Stomach (tissue), 9 donors: ENCODE measurements around the gene CARMIL1. TPM values are rescaled to one million over a fixed set of nuclear protein-coding genes. Genes with fewer than 3 reads are reported as not detected.

Source experiments
- DNase-seq, 2 donors: peaks; one replicate each; pipeline versions ENCODE4 v3.0.0 to v3.0.0-alpha.2; 2013 to 2019
- H3K27ac ChIP-seq, 5 donors: fragments of 200-600 bp in 4 of 5; sonication (generic) in 4 of 5; one replicate each; pipeline ENCODE4 v1.5.1; 2013 to 2019; ENCODE audit warnings: mild to moderate bottlenecking in 1 of 5, moderate library complexity in 1 of 5
- H3K27me3 ChIP-seq, 3 donors: fragments of 200-600 bp; sonication (generic); one replicate each; pipeline ENCODE4 v1.5.1; 2017 to 2019; ENCODE audit warnings: mixed run types in 1 of 3
- H3K36me3 ChIP-seq, 4 donors: fragments of 200-600 bp; sonication (generic); 1 replicate in 3 of 4; 2 replicates in 1 of 4; pipeline ENCODE4 v1.5.1; 2016 to 2019
- H3K4me1 ChIP-seq, 4 donors: fragments of 200-600 bp; sonication (generic); one replicate each; pipeline ENCODE4 v1.5.1; 2016 to 2019
- H3K4me3 ChIP-seq, 4 donors: fragments of 200-600 bp; sonication (generic) in 3 of 4; one replicate each; pipeline ENCODE4 v1.5.1; 2016 to 2019; ENCODE audit warnings: mild to moderate bottlenecking in 1 of 4
- H3K9me3 ChIP-seq, 4 donors: fragments of 200-600 bp; sonication (generic); one replicate each; pipeline ENCODE4 v1.5.1; 2016 to 2019
- EP300 ChIP-seq: sonication (generic); formaldehyde crosslinking; IDR thresholded peaks from one replicate; pipeline ENCODE4 v1.6.1; 2017; ENCODE audit warnings: antibody characterized with exemption
- POLR2A ChIP-seq, 4 donors: fragments of 450-650 bp; IDR thresholded peaks; one replicate each; pipeline ENCODE4 v1.6.1; 2016; ENCODE audit warnings: antibody characterized with exemption in 4 of 4, control low read depth in 2 of 4, mild to moderate bottlenecking in 1 of 4, moderate library complexity in 1 of 4
- POLR2AphosphoS5 ChIP-seq, 3 donors: sonication (generic); formaldehyde crosslinking; IDR thresholded peaks; one replicate each; pipeline ENCODE4 v1.6.1; 2016; ENCODE audit warnings: antibody characterized with exemption in 3 of 3
- WGBS, 5 donors: extraction: QIAGEN DNeasy Blood & Tissue Kit in 3 of 5; methylation state at CpG; one replicate each; pipeline versions ENCODE4 v1.1.5 to v1.1.7; 2013 to 2018; 5-methylcytosine and 5-hydroxymethylcytosine counted together
- intact Hi-C: fragments of 100-400 bp; cut with DNase I; formaldehyde crosslinking; loops from one replicate; pipeline ENCODE4 v1.15.1; 2023; ENCODE audit warnings: low total_unique reads
- polyA plus RNA-seq, 3 donors: library from polyadenylated mRNA; stranded (reverse); fragments of 200-250 nt; gene quantifications; one replicate each; pipeline ENCODE4 v1.2.3, GENCODE V29; 2013
- total RNA-seq, 5 donors: library from RNA; depleted of rRNA; stranded (reverse); fragments of >200 nt; gene quantifications; one replicate each; pipeline versions ENCODE4 v1.1.0 to v1.2.3, GENCODE V29; 2014 to 2016
- TF ChIP-seq, protein P1 (sequence below), 7 experiments: fragments of 450-650 bp in 4 of 7; fragments of 200-600 bp in 3 of 7; sonication (generic) in 3 of 7; IDR thresholded peaks; one replicate each; pipeline ENCODE4 v1.5.1; 2016 to 2019; ENCODE audit warnings: antibody characterized with exemption in 7 of 7, control low read depth in 2 of 7, mild to moderate bottlenecking in 1 of 7
- donor health status: healthy with polysubstance abuse.
- donor health status: Bipolar disorder and iron deficiency.
- donor health status: healthy.

CARMIL1 gene
- total and polyA plus RNA-seq, 8 donors = 10.5 to 42.7 (median 14.9) TPM

DNA sequence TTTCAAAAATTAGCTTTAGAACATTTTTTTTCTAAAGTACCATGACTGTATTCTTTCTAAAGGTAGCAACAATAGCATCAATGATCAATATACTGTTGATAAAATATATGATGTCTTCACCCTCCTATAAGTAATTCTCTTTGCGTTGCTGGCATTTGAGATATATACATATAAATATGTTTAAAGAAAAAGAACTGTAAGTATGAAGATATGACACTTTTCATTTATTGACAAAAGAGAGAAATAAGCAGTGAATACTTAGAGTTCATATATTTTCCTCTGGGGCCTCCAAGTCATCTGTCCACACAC is 323.5 kb downstream of the CARMIL1 start:
- Histone ChIP-seq H3K9me3 (no peaks in the 10 kb centered on the region), H3K27me3 (no peaks in the 10 kb centered on the region), H3K27ac (no peak overlapping the region), H3K36me3 (peaks cover 0 to 34% (median 18%) of the 10 kb centered on the region in 4 donors), H3K4me3 (no peak overlapping the region), H3K4me1 (no peaks in the 10 kb centered on the region)
- TF ChIP-seq, protein P1, sequence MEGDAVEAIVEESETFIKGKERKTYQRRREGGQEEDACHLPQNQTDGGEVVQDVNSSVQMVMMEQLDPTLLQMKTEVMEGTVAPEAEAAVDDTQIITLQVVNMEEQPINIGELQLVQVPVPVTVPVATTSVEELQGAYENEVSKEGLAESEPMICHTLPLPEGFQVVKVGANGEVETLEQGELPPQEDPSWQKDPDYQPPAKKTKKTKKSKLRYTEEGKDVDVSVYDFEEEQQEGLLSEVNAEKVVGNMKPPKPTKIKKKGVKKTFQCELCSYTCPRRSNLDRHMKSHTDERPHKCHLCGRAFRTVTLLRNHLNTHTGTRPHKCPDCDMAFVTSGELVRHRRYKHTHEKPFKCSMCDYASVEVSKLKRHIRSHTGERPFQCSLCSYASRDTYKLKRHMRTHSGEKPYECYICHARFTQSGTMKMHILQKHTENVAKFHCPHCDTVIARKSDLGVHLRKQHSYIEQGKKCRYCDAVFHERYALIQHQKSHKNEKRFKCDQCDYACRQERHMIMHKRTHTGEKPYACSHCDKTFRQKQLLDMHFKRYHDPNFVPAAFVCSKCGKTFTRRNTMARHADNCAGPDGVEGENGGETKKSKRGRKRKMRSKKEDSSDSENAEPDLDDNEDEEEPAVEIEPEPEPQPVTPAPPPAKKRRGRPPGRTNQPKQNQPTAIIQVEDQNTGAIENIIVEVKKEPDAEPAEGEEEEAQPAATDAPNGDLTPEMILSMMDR (IDR thresholded peaks at IDR 0.05) = peak in 1 of 7 experiments; percentile 11
- TF ChIP-seq EP300 (no peak), POLR2A (IDR thresholded peaks at IDR 0.05) (no peak), POLR2AphosphoS5 (IDR thresholded peaks at IDR 0.05) (no peak)
- 95 to 100% (median 97%) methylated on average over 1 of the region's 1 CpG for WGBS, 5 donors
- intact Hi-C loops = no loop called here
- DNase-seq = no peak

DNA sequence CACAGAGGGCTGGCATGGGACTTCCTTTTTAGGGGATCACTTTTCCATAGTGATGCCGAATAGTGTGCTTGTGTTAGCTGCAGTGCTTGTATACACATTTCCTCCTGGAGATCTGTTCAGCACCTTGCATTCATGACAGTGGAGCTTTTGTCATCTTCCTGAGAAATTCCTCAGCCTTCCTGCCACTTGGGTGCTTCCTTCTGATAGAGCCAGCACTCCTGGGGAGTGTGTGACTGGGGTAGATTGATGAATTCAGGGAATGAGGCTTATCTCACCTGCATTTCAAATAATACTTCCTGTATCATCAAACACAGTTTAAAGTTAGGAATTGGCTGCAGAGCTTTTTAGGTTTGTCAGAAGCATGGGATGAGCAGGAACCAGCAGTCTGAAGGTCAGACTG is 324.1 kb downstream of the CARMIL1 start:
- Histone ChIP-seq H3K36me3 (peaks cover 0 to 34% (median 18%) of the 10 kb centered on the region in 4 donors), H3K4me3 (no peak overlapping the region), H3K9me3 (no peaks in the 10 kb centered on the region), H3K27ac (no peak overlapping the region), H3K4me1 (no peaks in the 10 kb centered on the region), H3K27me3 (no peaks in the 10 kb centered on the region)
- TF ChIP-seq POLR2A (IDR thresholded peaks at IDR 0.05) = no peak
- no peak for TF ChIP-seq POLR2AphosphoS5 (IDR thresholded peaks at IDR 0.05)
- no peak for TF ChIP-seq EP300
- TF ChIP-seq, protein P1 (IDR thresholded peaks at IDR 0.05) = no peak
- no peak for DNase-seq
- intact Hi-C loops = no loop called here
- WGBS, 5 donors = 88 to 100% (median 92%) methylated on average over 1 of the region's 1 CpG

DNA sequence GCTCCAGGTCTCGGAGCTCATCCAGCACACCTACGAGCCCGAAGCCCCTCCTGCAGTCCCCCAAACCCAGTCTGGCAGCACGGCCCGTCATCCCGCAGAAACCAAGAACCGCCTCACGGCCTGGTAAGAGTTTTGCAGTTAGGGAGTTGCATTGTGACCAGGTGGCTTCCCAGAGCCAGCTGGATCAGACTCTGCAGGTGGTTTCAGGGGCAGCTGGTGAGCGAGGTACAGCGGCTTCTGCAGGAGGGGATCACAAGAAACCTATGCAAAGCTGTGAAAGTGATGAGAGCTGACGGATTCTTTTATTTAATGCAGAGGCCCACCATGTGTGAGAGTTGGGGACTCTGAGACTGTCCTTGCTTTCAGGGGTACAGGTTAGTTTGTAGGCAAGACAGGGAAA is 327.0 kb downstream of the CARMIL1 start:
- no peak overlapping the region for H3K27ac ChIP-seq
- H3K4me1 ChIP-seq = no peaks in the 10 kb centered on the region
- no peaks in the 10 kb centered on the region for H3K9me3 ChIP-seq
- 89 to 94% (median 93%) methylated on average over 11 of the region's 11 CpGs for WGBS, 5 donors
- H3K36me3 ChIP-seq = peaks cover 0 to 47% (median 26%) of the 10 kb centered on the region in 4 donors
- H3K27me3 ChIP-seq = no peaks in the 10 kb centered on the region
- intact Hi-C loops = no loop called here
- no peak overlapping the region for H3K4me3 ChIP-seq
- no peak for DNase-seq
- TF ChIP-seq, protein P1 (IDR thresholded peaks at IDR 0.05) = no peak
- no peak for TF ChIP-seq POLR2A (IDR thresholded peaks at IDR 0.05)
- TF ChIP-seq EP300 = no peak
- TF ChIP-seq POLR2AphosphoS5 (IDR thresholded peaks at IDR 0.05) = no peak

DNA sequence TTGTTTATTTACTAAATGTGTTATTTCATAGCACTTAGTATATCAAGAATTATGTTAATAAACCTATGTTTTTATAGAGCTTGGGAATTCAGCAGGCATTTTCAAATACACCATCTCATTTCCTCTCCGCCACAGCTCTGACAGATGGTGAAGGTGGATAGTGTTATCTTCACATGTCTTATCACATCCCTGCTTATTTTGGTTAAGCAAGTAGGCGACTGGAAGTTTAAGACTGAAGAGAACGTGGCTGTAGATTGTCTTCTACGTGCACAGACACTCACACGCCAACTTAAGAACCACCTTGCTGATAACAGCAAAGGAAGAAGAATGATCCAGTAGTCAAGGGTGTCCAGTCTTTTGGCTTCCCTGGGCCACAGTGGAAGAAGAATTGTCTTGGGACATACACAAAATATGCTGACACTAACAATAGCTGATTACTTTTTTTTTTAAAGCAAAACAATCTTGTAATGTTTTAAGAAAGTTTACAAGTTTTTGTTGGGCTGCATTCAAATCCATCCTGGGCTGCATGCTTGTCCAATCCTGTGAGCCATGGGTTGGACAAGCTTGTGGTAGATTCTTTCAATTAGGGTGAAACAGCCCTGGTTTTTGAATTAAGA is 329.5 kb downstream of the CARMIL1 start:
- no peak for TF ChIP-seq EP300
- TF ChIP-seq, protein P1 (IDR thresholded peaks at IDR 0.05) = no peak
- TF ChIP-seq POLR2A (IDR thresholded peaks at IDR 0.05) = no peak
- TF ChIP-seq POLR2AphosphoS5 (IDR thresholded peaks at IDR 0.05) = no peak
- Histone ChIP-seq H3K4me3 (no peak overlapping the region), H3K27me3 (no peaks in the 10 kb centered on the region), H3K4me1 (no peaks in the 10 kb centered on the region), H3K27ac (no peak overlapping the region), H3K36me3 (peaks cover 0 to 51% (median 31%) of the 10 kb centered on the region in 4 donors), H3K9me3 (no peaks in the 10 kb centered on the region)
- intact Hi-C loops = no loop called here
- 80 to 90% (median 86%) methylated on average over 5 of the region's 5 CpGs for WGBS, 5 donors
- DNase-seq = no peak
